Stomach (tissue), 4 donors: ENCODE measurements around the gene DOCK3.

ENCODE experiments used
- CTCF ChIP-seq, 7 experiments: fragments of 450-650 bp in 4 of 7; fragments of 200-600 bp in 3 of 7; sonication (generic) in 3 of 7; IDR thresholded peaks; one replicate each; pipeline ENCODE4 v1.5.1; 2016 to 2019; ENCODE audit warnings: antibody characterized with exemption in 7 of 7, control low read depth in 2 of 7, mild to moderate bottlenecking in 1 of 7
- EP300 ChIP-seq: sonication (generic); formaldehyde crosslinking; IDR thresholded peaks from one replicate; pipeline ENCODE4 v1.6.1; 2017; ENCODE audit warnings: antibody characterized with exemption

GRCh38 chr3:50653937-50654595 lies 20.7 kb upstream of the DOCK3 start:
- TF ChIP-seq CTCF (IDR thresholded peaks at IDR 0.05) (no peak), EP300 (no peak)
